H9 (cell line): ENCODE data around the gene NDUFAF2. TPM values are rescaled to one million over a fixed set of nuclear protein-coding genes. Genes with fewer than 3 reads are reported as not detected.
"Not testable (repeated sequence)": the region's sequence is repeated elsewhere in the genome, so short reads cannot be mapped to it uniquely, and the experiment has no call there.

Experiments
- DNase-seq: peaks from one replicate; pipeline ENCODE4 v3.0.0-alpha.2; 2017
- H2AFZ ChIP-seq: one replicate; pipeline ENCODE4 v1.6.1; 2013; ENCODE audit warnings: mild to moderate bottlenecking, low read length, control low read depth, moderate library complexity
- H2AK5ac ChIP-seq: 2 replicates; pipeline ENCODE4 v1.6.1; 2013; ENCODE audit warnings: low read length, control low read depth, mixed read lengths; ENCODE audit not compliant: insufficient read length
- H2BK120ac ChIP-seq: one replicate; pipeline ENCODE4 v1.6.1; 2013; ENCODE audit warnings: low read depth, mild to moderate bottlenecking, low read length, control low read depth, inconsistent platforms; ENCODE audit not compliant: poor library complexity, severe bottlenecking
- H2BK12ac ChIP-seq: 2 replicates; pipeline ENCODE4 v1.6.1; 2013; ENCODE audit warnings: low read length, control low read depth, mixed read lengths, low read depth; ENCODE audit not compliant: insufficient read length
- H2BK15ac ChIP-seq: 2 replicates; pipeline ENCODE4 v1.6.1; 2013; ENCODE audit warnings: low read depth, low read length, control low read depth
- H2BK20ac ChIP-seq: one replicate; pipeline ENCODE4 v1.6.1; 2013; ENCODE audit warnings: low read depth, mild to moderate bottlenecking, low read length, control low read depth, inconsistent platforms; ENCODE audit not compliant: poor library complexity, severe bottlenecking
- H2BK5ac ChIP-seq: 2 replicates; pipeline ENCODE4 v1.6.1; 2013; ENCODE audit warnings: low read length, control low read depth, mixed read lengths; ENCODE audit not compliant: insufficient read length
- H3K14ac ChIP-seq: 2 replicates; pipeline ENCODE4 v1.6.1; 2013; ENCODE audit warnings: low read length, control low read depth; ENCODE audit not compliant: insufficient read depth
- H3K18ac ChIP-seq: 2 replicates; pipeline ENCODE4 v1.6.1; 2013; ENCODE audit warnings: low read depth, mild to moderate bottlenecking, mixed read lengths, low read length, control low read depth; ENCODE audit not compliant: insufficient read length
- H3K23ac ChIP-seq: 2 replicates; pipeline ENCODE4 v1.6.1; 2013; ENCODE audit warnings: low read length, control low read depth, mixed read lengths, low read depth; ENCODE audit not compliant: insufficient read length
- H3K23me2 ChIP-seq: 2 replicates; pipeline ENCODE4 v1.6.1; 2013; ENCODE audit warnings: low read depth, mild to moderate bottlenecking, mixed read lengths, low read length, control low read depth; ENCODE audit not compliant: insufficient read length, poor library complexity, severe bottlenecking
- H3K27ac ChIP-seq: 2 replicates; pipeline ENCODE4 v1.5.1; 2013; ENCODE audit warnings: low read length, control low read depth, mixed read lengths, low read depth; ENCODE audit not compliant: insufficient read length
- H3K27me3 ChIP-seq: 2 replicates; pipeline ENCODE4 v1.6.1; 2013; ENCODE audit warnings: low read length, control low read depth, inconsistent platforms; ENCODE audit not compliant: insufficient read depth
- H3K4ac ChIP-seq: 2 replicates; pipeline ENCODE4 v1.6.1; 2013; ENCODE audit warnings: low read depth, mild to moderate bottlenecking, control low read depth, inconsistent platforms, low read length, moderate library complexity
- H3K4me1 ChIP-seq: 2 replicates; pipeline ENCODE4 v1.6.1; 2013; ENCODE audit warnings: low read length, control low read depth, inconsistent platforms; ENCODE audit not compliant: insufficient read depth
- H3K4me2 ChIP-seq: 2 replicates; pipeline ENCODE4 v1.6.1; 2013; ENCODE audit warnings: low read length, control low read depth, mixed read lengths; ENCODE audit not compliant: insufficient read length, insufficient read depth
- H3K56ac ChIP-seq: 2 replicates; pipeline ENCODE4 v1.6.1; 2013; ENCODE audit warnings: low read depth, mild to moderate bottlenecking, mixed read lengths, low read length, control low read depth; ENCODE audit not compliant: insufficient read length
- H3K79me1 ChIP-seq: 2 replicates; pipeline ENCODE4 v1.6.1; 2013; ENCODE audit warnings: low read depth, mild to moderate bottlenecking, moderate library complexity, low read length, control low read depth, inconsistent platforms; ENCODE audit not compliant: insufficient read depth, poor library complexity, severe bottlenecking
- H3K79me2 ChIP-seq: 2 replicates; pipeline ENCODE4 v1.6.1; 2013; ENCODE audit warnings: low read length, control low read depth, inconsistent platforms; ENCODE audit not compliant: insufficient read depth
- H3K9ac ChIP-seq: 2 replicates; pipeline ENCODE4 v1.6.1; 2013; ENCODE audit warnings: low read length, control low read depth, mixed read lengths; ENCODE audit not compliant: insufficient read length; ENCODE audit errors: extremely low read depth
- H3K9me3 ChIP-seq: one replicate; pipeline ENCODE4 v1.6.1; 2013; ENCODE audit warnings: low read depth, low read length, inconsistent platforms; ENCODE audit not compliant: control insufficient read depth
- H3T11ph ChIP-seq: one replicate; pipeline ENCODE4 v1.6.1; 2013; ENCODE audit warnings: mild to moderate bottlenecking, low read length, control low read depth, inconsistent platforms
- H4K20me1 ChIP-seq: one replicate; pipeline ENCODE4 v1.6.1; 2013; ENCODE audit not compliant: control insufficient read depth, insufficient read length, insufficient read depth
- H4K5ac ChIP-seq: 2 replicates; pipeline ENCODE4 v1.6.1; 2013; ENCODE audit warnings: low read depth, mild to moderate bottlenecking, mixed read lengths, low read length, control low read depth; ENCODE audit not compliant: insufficient read length
- H4K8ac ChIP-seq: replicated peaks from 2 replicates; pipeline ENCODE4 v1.6.1; 2013; ENCODE audit warnings: low read length, control low read depth, mixed read lengths, low read depth; ENCODE audit not compliant: insufficient read length
- H4K91ac ChIP-seq: 2 replicates; pipeline ENCODE4 v1.6.1; 2013; ENCODE audit warnings: low read depth, mild to moderate bottlenecking, moderate library complexity, mixed read lengths, low read length, control low read depth; ENCODE audit not compliant: insufficient read length
- H3K27ac Mint-ChIP-seq, 3 experiments: 2 replicates in 2 of 3; 3 replicates in 1 of 3; pipeline ENCODE4 v1.8.0; 2020 to 2021; ENCODE audit warnings: mixed read lengths in 3 of 3, mild to moderate bottlenecking in 1 of 3, moderate library complexity in 1 of 3
- H3K27me3 Mint-ChIP-seq: 2 replicates; pipeline ENCODE4 v1.8.0; 2021; ENCODE audit warnings: low read depth, mild to moderate bottlenecking, moderate library complexity, mixed read lengths
- H3K36me3 Mint-ChIP-seq, 3 experiments: 2 replicates in 2 of 3; 3 replicates in 1 of 3; pipeline ENCODE4 v1.8.0; 2020 to 2021; ENCODE audit warnings: low read depth in 3 of 3, mixed read lengths in 3 of 3; ENCODE audit not compliant: insufficient read depth in 1 of 3
- H3K4me1 Mint-ChIP-seq, 2 experiments: 2 replicates each; pipeline ENCODE4 v1.8.0; 2020; ENCODE audit warnings: mixed read lengths in 2 of 2
- H3K4me3 Mint-ChIP-seq, 2 experiments: 2 replicates in 1 of 2; 3 replicates in 1 of 2; pipeline ENCODE4 v1.8.0; 2020 to 2021; ENCODE audit warnings: mild to moderate bottlenecking in 2 of 2, mixed read lengths in 2 of 2, moderate library complexity in 1 of 2
- H3K9me3 Mint-ChIP-seq, 2 experiments: 2 replicates in 1 of 2; 3 replicates in 1 of 2; pipeline ENCODE4 v1.8.0; 2020; ENCODE audit warnings: mild to moderate bottlenecking in 2 of 2, mixed read lengths in 2 of 2, moderate library complexity in 1 of 2
- WGBS: extraction: QIAGEN DNeasy Blood & Tissue Kit; methylation state at CpG from one replicate; pipeline ENCODE4 v1.1.7; 2013; ENCODE audit warnings: missing lambda C conversion rate, low lambda C conversion rate, mixed read lengths; ENCODE audit not compliant: insufficient read length; ENCODE audit errors: extremely low coverage; 5-methylcytosine and 5-hydroxymethylcytosine counted together
- total RNA-seq: library from RNA; stranded (reverse); gene quantifications from 2 replicates; pipeline ENCODE4 v1.2.1, GENCODE V29; 2021
- TF ChIP-seq, protein P1 (sequence below): fragments of 200-600 bp; sonication (generic); conservative IDR thresholded peaks from 3 replicates; pipeline ENCODE4 v1.8.0; 2021; ENCODE audit warnings: antibody characterized with exemption, mild to moderate bottlenecking

The NDUFAF2 gene
- total RNA-seq, 1 experiment from 2014 or later: 31.4 TPM

DNA sequence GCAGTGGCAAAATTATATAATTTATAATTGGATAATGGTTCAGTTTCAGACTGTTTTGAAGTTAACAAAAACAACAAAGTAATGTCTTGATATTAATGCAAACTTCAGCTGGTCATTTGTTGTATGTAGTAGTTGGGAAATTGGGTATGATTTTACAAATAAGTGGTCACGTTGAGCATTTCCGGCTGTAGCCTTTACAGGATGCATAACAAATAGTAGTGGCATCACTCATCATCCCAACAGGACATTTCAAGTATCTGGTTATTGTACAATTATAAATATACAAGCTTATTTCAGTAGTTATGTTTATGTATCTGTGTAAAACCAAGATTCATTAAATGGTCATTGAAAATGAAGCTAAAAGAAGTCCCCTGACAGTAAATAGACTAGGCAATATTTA lies 144.3 kb downstream of the NDUFAF2 start:
- no peak overlapping the region for H3K18ac ChIP-seq
- H2BK120ac ChIP-seq: no peak overlapping the region
- H3K4me1 Mint-ChIP-seq: no peaks in the 10 kb centered on the region
- DNase-seq: no peak
- no peak overlapping the region for H2BK12ac ChIP-seq
- H3K14ac ChIP-seq: no peak overlapping the region
- peaks cover 3 to 6% of the 10 kb centered on the region in 2 experiments; a peak in 2 of 5 replicates for H3K9me3 Mint-ChIP-seq
- H4K91ac ChIP-seq: no peak overlapping the region
- no peak overlapping the region for H3K27ac ChIP-seq
- H3K23ac ChIP-seq: no peak overlapping the region
- H2AFZ ChIP-seq: no peak overlapping the region
- no peaks in the 10 kb centered on the region for H3K27me3 Mint-ChIP-seq
- H4K20me1 ChIP-seq: no peaks in the 10 kb centered on the region
- no peak overlapping the region for H3K4me3 Mint-ChIP-seq
- no peaks in the 10 kb centered on the region for H3K27me3 ChIP-seq
- H3K56ac ChIP-seq: no peak overlapping the region
- no peak overlapping the region for H2AK5ac ChIP-seq
- no peak overlapping the region for H2BK5ac ChIP-seq
- H4K5ac ChIP-seq: no peak overlapping the region
- H3K23me2 ChIP-seq: no peaks in the 10 kb centered on the region
- H3K36me3 Mint-ChIP-seq: peaks cover 0 to 8% (median 0%) of the 10 kb centered on the region in 3 experiments; a peak in 3 of 7 replicates
- H3K4me1 ChIP-seq: no peaks in the 10 kb centered on the region
- no peak overlapping the region for H2BK15ac ChIP-seq
- H3T11ph ChIP-seq: no peak overlapping the region
- TF ChIP-seq, protein P1, sequence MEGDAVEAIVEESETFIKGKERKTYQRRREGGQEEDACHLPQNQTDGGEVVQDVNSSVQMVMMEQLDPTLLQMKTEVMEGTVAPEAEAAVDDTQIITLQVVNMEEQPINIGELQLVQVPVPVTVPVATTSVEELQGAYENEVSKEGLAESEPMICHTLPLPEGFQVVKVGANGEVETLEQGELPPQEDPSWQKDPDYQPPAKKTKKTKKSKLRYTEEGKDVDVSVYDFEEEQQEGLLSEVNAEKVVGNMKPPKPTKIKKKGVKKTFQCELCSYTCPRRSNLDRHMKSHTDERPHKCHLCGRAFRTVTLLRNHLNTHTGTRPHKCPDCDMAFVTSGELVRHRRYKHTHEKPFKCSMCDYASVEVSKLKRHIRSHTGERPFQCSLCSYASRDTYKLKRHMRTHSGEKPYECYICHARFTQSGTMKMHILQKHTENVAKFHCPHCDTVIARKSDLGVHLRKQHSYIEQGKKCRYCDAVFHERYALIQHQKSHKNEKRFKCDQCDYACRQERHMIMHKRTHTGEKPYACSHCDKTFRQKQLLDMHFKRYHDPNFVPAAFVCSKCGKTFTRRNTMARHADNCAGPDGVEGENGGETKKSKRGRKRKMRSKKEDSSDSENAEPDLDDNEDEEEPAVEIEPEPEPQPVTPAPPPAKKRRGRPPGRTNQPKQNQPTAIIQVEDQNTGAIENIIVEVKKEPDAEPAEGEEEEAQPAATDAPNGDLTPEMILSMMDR: no peak
- H2BK20ac ChIP-seq: no peak overlapping the region
- no peak overlapping the region for H3K9ac ChIP-seq
- no peaks in the 10 kb centered on the region for H3K9me3 ChIP-seq
- no CpG with 5 or more reads among the region's 2 CpGs for WGBS
- H4K8ac ChIP-seq: no peak overlapping the region
- H3K4ac ChIP-seq: no peak overlapping the region
- H3K27ac Mint-ChIP-seq: no peak overlapping the region
- no peaks in the 10 kb centered on the region for H3K79me2 ChIP-seq
- H3K4me2 ChIP-seq: no peak overlapping the region
- no peaks in the 10 kb centered on the region for H3K79me1 ChIP-seq

DNA sequence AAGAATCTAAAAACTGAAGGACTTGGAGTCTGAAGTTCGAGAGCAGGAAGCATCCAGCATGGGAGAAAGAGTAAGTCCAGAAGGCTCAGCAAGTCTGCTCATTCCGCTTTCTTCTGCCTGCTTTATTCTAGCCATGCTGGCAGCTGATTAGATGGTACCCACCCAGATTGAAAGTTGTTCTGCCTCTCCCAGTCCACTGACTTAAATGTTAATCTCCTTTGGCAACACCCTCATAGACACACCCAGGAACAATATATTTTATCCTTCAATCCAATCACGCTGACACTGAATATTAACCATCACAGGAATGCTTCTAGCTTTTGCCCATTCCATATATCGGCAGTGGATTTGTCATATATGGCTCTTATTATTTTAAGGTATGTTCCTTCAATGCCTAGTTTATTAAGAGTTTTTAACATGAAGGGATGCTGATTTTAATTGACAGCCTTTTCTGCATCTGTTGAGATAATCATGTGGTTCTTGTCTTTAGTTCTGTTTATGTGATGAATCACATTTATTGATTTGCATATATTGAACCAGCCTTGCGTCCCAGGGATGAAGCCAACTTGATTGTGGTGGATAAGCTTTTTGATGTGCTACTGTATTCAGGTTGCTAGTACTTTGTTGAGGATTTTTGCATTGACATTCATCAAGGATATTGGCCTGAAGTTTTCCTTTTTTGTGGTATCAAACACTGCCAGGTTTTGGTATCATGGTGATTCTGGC lies 148.2 kb downstream of the NDUFAF2 start:
- not testable (repeated sequence) for H3K79me1 ChIP-seq, H2BK120ac ChIP-seq
- WGBS: no CpG with 5 or more reads among the region's 5 CpGs

More for the DNA sequence above, 148.2 kb downstream of the NDUFAF2 start:
- H2AK5ac ChIP-seq, H3K4me3 Mint-ChIP-seq, H2AFZ ChIP-seq, H4K20me1 ChIP-seq, H3K9me3 ChIP-seq, H3K4ac ChIP-seq, H3K27ac ChIP-seq, H3K27ac Mint-ChIP-seq, H3K36me3 Mint-ChIP-seq, H2BK15ac ChIP-seq, H2BK12ac ChIP-seq, H3K56ac ChIP-seq, H3K9ac ChIP-seq, H2BK5ac ChIP-seq, H3K9me3 Mint-ChIP-seq, H3K18ac ChIP-seq, H3K4me1 ChIP-seq, H3K27me3 ChIP-seq, H3K4me2 ChIP-seq, H3K14ac ChIP-seq, H2BK20ac ChIP-seq, H4K5ac ChIP-seq, H3K23me2 ChIP-seq, H3K79me2 ChIP-seq, H4K8ac ChIP-seq, DNase-seq, H3T11ph ChIP-seq, H3K27me3 Mint-ChIP-seq, H4K91ac ChIP-seq, H3K23ac ChIP-seq, H3K4me1 Mint-ChIP-seq: not testable (repeated sequence)
